CD14-positive monocyte (primary cell): ENCODE measurements around the gene NLRC5. TPM values are rescaled to one million over a fixed set of nuclear protein-coding genes. Genes with fewer than 3 reads are reported as not detected.

Experiments used
- DNase-seq, 3 donors: peaks; one replicate each; pipeline ENCODE4 v3.0.0-alpha.2; 2011 to 2022
- H2AFZ ChIP-seq: 2 replicates; pipeline ENCODE4 v1.6.0; 2012; ENCODE audit warnings: mild to moderate bottlenecking, low read depth, low read length, inconsistent platforms; ENCODE audit not compliant: insufficient read depth, poor library complexity, severe bottlenecking
- H3K27ac ChIP-seq, 2 donors: 1 replicate in 1 of 2; 2 replicates in 1 of 2; pipeline ENCODE4 v1.5.1; 2012 to 2013; ENCODE audit warnings: low read length in 2 of 2, control low read depth in 1 of 2, inconsistent platforms in 1 of 2, low read depth in 1 of 2, mild to moderate bottlenecking in 1 of 2
- H3K27me3 ChIP-seq, 2 donors: one replicate each; pipeline versions ENCODE4 v1.6.0 to v1.6.1; 2011 to 2013; ENCODE audit warnings: low read length in 2 of 2; ENCODE audit not compliant: control insufficient read depth in 2 of 2, insufficient read depth in 2 of 2
- H3K36me3 ChIP-seq, 2 donors: replicated peaks in 1 of 2; 1 replicate in 1 of 2; 2 replicates in 1 of 2; pipeline versions ENCODE4 v1.5.1 to v1.6.1; 2012 to 2013; ENCODE audit warnings: low read length in 2 of 2, control low read depth in 1 of 2, inconsistent platforms in 1 of 2, mild to moderate bottlenecking in 1 of 2; ENCODE audit not compliant: insufficient read depth in 2 of 2, control insufficient read depth in 1 of 2
- H3K4me1 ChIP-seq, 2 donors: 1 replicate in 1 of 2; 2 replicates in 1 of 2; pipeline versions ENCODE4 v1.5.1 to v1.6.1; 2012 to 2013; ENCODE audit warnings: low read length in 2 of 2, control low read depth in 1 of 2, inconsistent platforms in 1 of 2, mild to moderate bottlenecking in 1 of 2, moderate library complexity in 1 of 2; ENCODE audit not compliant: insufficient read depth in 2 of 2, control insufficient read depth in 1 of 2
- H3K4me2 ChIP-seq: replicated peaks from 2 replicates; pipeline ENCODE3; 2012; ENCODE audit warnings: low read length, moderate library complexity, mild to moderate bottlenecking; ENCODE audit not compliant: poor library complexity, severe bottlenecking; ENCODE audit errors: extremely low read depth
- H3K4me3 ChIP-seq, 3 experiments: fragments of 200-600 bp in 1 of 3; sonication (generic) in 1 of 3; replicated peaks in 1 of 3; 1 replicate in 2 of 3; 2 replicates in 1 of 3; pipeline ENCODE4 v1.5.1; 2011 to 2013; ENCODE audit warnings: low read length in 3 of 3, mild to moderate bottlenecking in 3 of 3, control low read depth in 2 of 3, low read depth in 2 of 3, inconsistent platforms in 1 of 3, moderate library complexity in 1 of 3
- H3K79me2 ChIP-seq: 2 replicates; pipeline ENCODE4 v1.6.0; 2012; ENCODE audit warnings: mild to moderate bottlenecking, control low read depth, inconsistent platforms, low read length, moderate library complexity; ENCODE audit not compliant: insufficient read depth
- H3K9ac ChIP-seq: 2 replicates; pipeline ENCODE4 v1.6.0; 2017; ENCODE audit warnings: low read length, mild to moderate bottlenecking; ENCODE audit not compliant: insufficient read depth, poor library complexity, severe bottlenecking
- H3K9me3 ChIP-seq, 2 donors: replicated peaks in 1 of 2; 1 replicate in 1 of 2; 2 replicates in 1 of 2; pipeline versions ENCODE4 v1.5.1 to v1.6.1; 2012 to 2013; ENCODE audit warnings: low read length in 2 of 2, control low read depth in 1 of 2; ENCODE audit not compliant: control insufficient read depth in 1 of 2, insufficient read depth in 1 of 2
- H4K20me1 ChIP-seq: 2 replicates; pipeline ENCODE4 v1.6.0; 2012; ENCODE audit warnings: mild to moderate bottlenecking, low read length, control low read depth, moderate library complexity; ENCODE audit not compliant: insufficient read depth
- H3K27ac Mint-ChIP-seq, 7 donors: one replicate each; pipeline ENCODE4 v1.8.0; 2020; ENCODE audit warnings: mild to moderate bottlenecking in 7 of 7, mixed read lengths in 7 of 7, moderate library complexity in 6 of 7, inconsistent platforms in 2 of 7
- H3K27me3 Mint-ChIP-seq, 3 donors: one replicate each; pipeline ENCODE4 v1.8.0; 2021 to 2022; ENCODE audit warnings: low read depth in 3 of 3, mild to moderate bottlenecking in 3 of 3, mixed read lengths in 3 of 3, moderate library complexity in 3 of 3, inconsistent platforms in 1 of 3
- H3K36me3 Mint-ChIP-seq, 2 donors: one replicate each; pipeline ENCODE4 v1.8.0; 2020; ENCODE audit warnings: mixed read lengths in 2 of 2, inconsistent platforms in 1 of 2, mild to moderate bottlenecking in 1 of 2
- H3K4me1 Mint-ChIP-seq: one replicate; pipeline ENCODE4 v1.8.0; 2020; ENCODE audit warnings: mild to moderate bottlenecking, mixed read lengths
- H3K4me3 Mint-ChIP-seq, 2 donors: one replicate each; pipeline ENCODE4 v1.8.0; 2020; ENCODE audit warnings: mild to moderate bottlenecking in 2 of 2, mixed read lengths in 2 of 2, moderate library complexity in 1 of 2
- H3K9me3 Mint-ChIP-seq, 7 donors: one replicate each; pipeline ENCODE4 v1.8.0; 2020 to 2022; ENCODE audit warnings: mixed read lengths in 7 of 7, mild to moderate bottlenecking in 6 of 7, moderate library complexity in 6 of 7, inconsistent platforms in 2 of 7
- CTCF ChIP-seq: fragments of 200-600 bp; IDR thresholded peaks from one replicate; pipeline ENCODE4 v1.8.0; 2022; ENCODE audit warnings: antibody characterized with exemption, mild to moderate bottlenecking
- WGBS: methylation state at CpG from one replicate; pipeline ENCODE4 v1.1.5; 2013; ENCODE audit warnings: missing lambda C conversion rate; ENCODE audit not compliant: insufficient coverage; 5-methylcytosine and 5-hydroxymethylcytosine counted together
- intact Hi-C, 2 donors: fragments of 100-400 bp; cut with micrococcal nuclease; formaldehyde crosslinking; loops; one replicate each; pipeline versions ENCODE4 v1.15.0 to v1.15.1; 2023
- polyA plus RNA-seq, 3 donors: library from polyadenylated mRNA; depleted of rRNA in 1 of 3; unstranded in 2 of 3; stranded (reverse) in 1 of 3; fragments of 300-500 nt in 2 of 3; fragments of >200 nt in 1 of 3; fragmentation: Illumina TruSeq in 2 of 3; gene quantifications; 1 replicate in 2 of 3; 2 replicates in 1 of 3; pipeline ENCODE4 v1.2.3, GENCODE V29; 2012 to 2021

Gene NLRC5
- polyA plus RNA-seq, 3 donors = 10.3 to 171 (median 21.6) TPM

- no peak overlapping the region for H3K27ac ChIP-seq
- DNase-seq = no peak
- peaks cover 0 to 1% (median 0%) of the 10 kb centered on the region in 3 donors for H3K27me3 Mint-ChIP-seq
- H3K4me3 ChIP-seq = no peak overlapping the region
- no peaks in the 10 kb centered on the region for H3K27me3 ChIP-seq
- intact Hi-C loops = no loop called here
- peaks cover 0 to 2% (median 0%) of the 10 kb centered on the region in 7 donors for H3K9me3 Mint-ChIP-seq
- H3K4me2 ChIP-seq = no peak overlapping the region
- WGBS = 96% methylated on average over 4 of the region's 4 CpGs
- peaks cover 5 to 6% of the 10 kb centered on the region in 2 donors for H3K4me1 ChIP-seq
- H3K9me3 ChIP-seq = no peaks in the 10 kb centered on the region
- no peaks in the 10 kb centered on the region for H4K20me1 ChIP-seq
- no peak overlapping the region for H3K9ac ChIP-seq
- peak overlapping the region in 1 of 7 donors; percentile 65 for H3K27ac Mint-ChIP-seq
- TF ChIP-seq CTCF = no peak
- no peaks in the 10 kb centered on the region for H3K79me2 ChIP-seq
- H3K36me3 ChIP-seq = peaks cover 70 to 83% of the 10 kb centered on the region in 2 donors
- peaks cover 16% of the 10 kb centered on the region for H3K4me1 Mint-ChIP-seq
- H3K36me3 Mint-ChIP-seq = peaks cover 72 to 84% of the 10 kb centered on the region in 2 donors
- no peak overlapping the region for H3K4me3 Mint-ChIP-seq
- no peak overlapping the region for H2AFZ ChIP-seq
Measured at GRCh38 chr16:57125376-57125775, 136.0 kb downstream of the NLRC5 start.

- Histone ChIP-seq H3K4me3 (no peak overlapping the region), H3K4me1 (peaks cover 5 to 6% of the 10 kb centered on the region in 2 donors), H3K27ac (no peak overlapping the region), H3K9me3 (no peaks in the 10 kb centered on the region), H3K4me2 (no peak overlapping the region), H3K79me2 (no peaks in the 10 kb centered on the region), H3K36me3 (peaks cover 67 to 83% of the 10 kb centered on the region in 2 donors), H3K27me3 (no peaks in the 10 kb centered on the region), H4K20me1 (no peaks in the 10 kb centered on the region), H3K9ac (no peak overlapping the region), H2AFZ (no peak overlapping the region)
- H3K36me3 Mint-ChIP-seq = peaks cover 71 to 83% of the 10 kb centered on the region in 2 donors
- DNase-seq = no peak
- peaks cover 0 to 2% (median 0%) of the 10 kb centered on the region in 7 donors for H3K9me3 Mint-ChIP-seq
- intact Hi-C loops = no loop called here
- no peak for TF ChIP-seq CTCF
- no peak overlapping the region for H3K4me3 Mint-ChIP-seq
- peaks cover 16% of the 10 kb centered on the region for H3K4me1 Mint-ChIP-seq
- WGBS = 100% methylated on average over 1 of the region's 4 CpGs
- H3K27ac Mint-ChIP-seq = no peak overlapping the region
- H3K27me3 Mint-ChIP-seq = peaks cover 0 to 1% (median 0%) of the 10 kb centered on the region in 3 donors
Measured at GRCh38 chr16:57125969-57126368, 136.6 kb downstream of the NLRC5 start.
